ENCODE results near the gene GLT8D1. TPM values are rescaled to one million over a fixed set of nuclear protein-coding genes. Genes with fewer than 3 reads are reported as not detected.

GLT8D1 gene
- total and polyA plus RNA-seq, 2 experiments from 2014 or later: 30.0 to 40.8 TPM

GRCh38 chr3:52681596-52681995, 24.0 kb downstream of the GLT8D1 start (continued):
- TF ChIP-seq ZNF462 (CRISPR knock-in tag; IDR thresholded peaks at IDR 0.05) (no peak), ZNF331 (CRISPR knock-in tag; IDR thresholded peaks at IDR 0.05; ENCODE audit: low read depth) (no peak), JUNB (IDR thresholded peaks at IDR 0.05; ENCODE audit: unreplicated experiment) (no peak), STAT1 (IDR thresholded peaks at IDR 0.05; ENCODE audit: unreplicated experiment) (no peak), NANOG (IDR thresholded peaks at IDR 0.05; ENCODE audit: borderline replicate concordance) (no peak), EZH2phosphoT487 (IDR thresholded peaks at IDR 0.05; ENCODE audit: unreplicated experiment) (no peak)

- peaks cover 37% of the 10 kb centered on the region for H3K36me3 Mint-ChIP-seq (ENCODE audit: low read depth)
- no peaks in the 10 kb centered on the region for H3K9me3 Mint-ChIP-seq
- ATAC-seq (no peak), DNase-seq (ENCODE audit: low spot score) (no peak)
- H3K4me1 Mint-ChIP-seq: peaks cover 21% of the 10 kb centered on the region
- H2AFZ ChIP-seq: no peak overlapping the region
- no peak overlapping the region for H3K4me2 ChIP-seq
- H3K4me1 ChIP-seq (ENCODE audit: insufficient read depth): peaks cover 6% of the 10 kb centered on the region; the same call in 1 of the 2 replicates
- H3K27ac ChIP-seq (ENCODE audit: low read depth): no peak overlapping the region
- H3K27ac Mint-ChIP-seq: no peak overlapping the region
- no peaks in the 10 kb centered on the region for H3K9me2 ChIP-seq (ENCODE audit: insufficient read depth)
- H3F3A ChIP-seq (replicated peaks; ENCODE audit: low read depth): 0 out of 2 replicates have a peak, but pooled peaks cover 2% of the 10 kb centered on the region
- no peaks in the 10 kb centered on the region; the same call in none of the 2 replicates for H4K20me1 ChIP-seq (replicated peaks; ENCODE audit: insufficient read depth)
- H3K79me2 ChIP-seq (replicated peaks; ENCODE audit: insufficient read depth): peaks cover 50% of the 10 kb centered on the region
- H3K4me3 Mint-ChIP-seq: no peak overlapping the region
- H3K4me3 ChIP-seq: no peak overlapping the region
- peaks cover 2% of the 10 kb centered on the region for H3K27me3 Mint-ChIP-seq (ENCODE audit: insufficient read depth, low read depth, poor library complexity)
- no peaks in the 10 kb centered on the region for H3K27me3 ChIP-seq (ENCODE audit: insufficient read depth)
- peaks cover 24% of the 10 kb centered on the region for H3K36me3 ChIP-seq (ENCODE audit: insufficient read depth)
- TF ChIP-seq POLR2AphosphoS5 (IDR thresholded peaks at IDR 0.05; ENCODE audit: low read depth) (no peak), NANOG (IDR thresholded peaks at IDR 0.05; ENCODE audit: borderline replicate concordance) (no peak), ZNF114 (CRISPR knock-in tag; IDR thresholded peaks at IDR 0.05) (no peak), ZNF331 (CRISPR knock-in tag; IDR thresholded peaks at IDR 0.05; ENCODE audit: low read depth) (no peak), EZH2 (IDR thresholded peaks at IDR 0.05; ENCODE audit: low read depth, unreplicated experiment) (no peak), ETS1 (IDR thresholded peaks at IDR 0.05) (no peak), JUNB (IDR thresholded peaks at IDR 0.05; ENCODE audit: unreplicated experiment) (no peak), EZH2phosphoT487 (IDR thresholded peaks at IDR 0.05; ENCODE audit: unreplicated experiment) (no peak), CREB1 (CRISPR knock-in tag; IDR thresholded peaks at IDR 0.05; ENCODE audit: low read depth) (no peak), STAT1 (IDR thresholded peaks at IDR 0.05; ENCODE audit: unreplicated experiment) (no peak)
- TF ChIP-seq, protein P1, sequence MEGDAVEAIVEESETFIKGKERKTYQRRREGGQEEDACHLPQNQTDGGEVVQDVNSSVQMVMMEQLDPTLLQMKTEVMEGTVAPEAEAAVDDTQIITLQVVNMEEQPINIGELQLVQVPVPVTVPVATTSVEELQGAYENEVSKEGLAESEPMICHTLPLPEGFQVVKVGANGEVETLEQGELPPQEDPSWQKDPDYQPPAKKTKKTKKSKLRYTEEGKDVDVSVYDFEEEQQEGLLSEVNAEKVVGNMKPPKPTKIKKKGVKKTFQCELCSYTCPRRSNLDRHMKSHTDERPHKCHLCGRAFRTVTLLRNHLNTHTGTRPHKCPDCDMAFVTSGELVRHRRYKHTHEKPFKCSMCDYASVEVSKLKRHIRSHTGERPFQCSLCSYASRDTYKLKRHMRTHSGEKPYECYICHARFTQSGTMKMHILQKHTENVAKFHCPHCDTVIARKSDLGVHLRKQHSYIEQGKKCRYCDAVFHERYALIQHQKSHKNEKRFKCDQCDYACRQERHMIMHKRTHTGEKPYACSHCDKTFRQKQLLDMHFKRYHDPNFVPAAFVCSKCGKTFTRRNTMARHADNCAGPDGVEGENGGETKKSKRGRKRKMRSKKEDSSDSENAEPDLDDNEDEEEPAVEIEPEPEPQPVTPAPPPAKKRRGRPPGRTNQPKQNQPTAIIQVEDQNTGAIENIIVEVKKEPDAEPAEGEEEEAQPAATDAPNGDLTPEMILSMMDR (conservative IDR thresholded peaks at IDR 0.05; ENCODE audit: low read depth in 2 of 2): no peak
- TF ChIP-seq, protein P2, sequence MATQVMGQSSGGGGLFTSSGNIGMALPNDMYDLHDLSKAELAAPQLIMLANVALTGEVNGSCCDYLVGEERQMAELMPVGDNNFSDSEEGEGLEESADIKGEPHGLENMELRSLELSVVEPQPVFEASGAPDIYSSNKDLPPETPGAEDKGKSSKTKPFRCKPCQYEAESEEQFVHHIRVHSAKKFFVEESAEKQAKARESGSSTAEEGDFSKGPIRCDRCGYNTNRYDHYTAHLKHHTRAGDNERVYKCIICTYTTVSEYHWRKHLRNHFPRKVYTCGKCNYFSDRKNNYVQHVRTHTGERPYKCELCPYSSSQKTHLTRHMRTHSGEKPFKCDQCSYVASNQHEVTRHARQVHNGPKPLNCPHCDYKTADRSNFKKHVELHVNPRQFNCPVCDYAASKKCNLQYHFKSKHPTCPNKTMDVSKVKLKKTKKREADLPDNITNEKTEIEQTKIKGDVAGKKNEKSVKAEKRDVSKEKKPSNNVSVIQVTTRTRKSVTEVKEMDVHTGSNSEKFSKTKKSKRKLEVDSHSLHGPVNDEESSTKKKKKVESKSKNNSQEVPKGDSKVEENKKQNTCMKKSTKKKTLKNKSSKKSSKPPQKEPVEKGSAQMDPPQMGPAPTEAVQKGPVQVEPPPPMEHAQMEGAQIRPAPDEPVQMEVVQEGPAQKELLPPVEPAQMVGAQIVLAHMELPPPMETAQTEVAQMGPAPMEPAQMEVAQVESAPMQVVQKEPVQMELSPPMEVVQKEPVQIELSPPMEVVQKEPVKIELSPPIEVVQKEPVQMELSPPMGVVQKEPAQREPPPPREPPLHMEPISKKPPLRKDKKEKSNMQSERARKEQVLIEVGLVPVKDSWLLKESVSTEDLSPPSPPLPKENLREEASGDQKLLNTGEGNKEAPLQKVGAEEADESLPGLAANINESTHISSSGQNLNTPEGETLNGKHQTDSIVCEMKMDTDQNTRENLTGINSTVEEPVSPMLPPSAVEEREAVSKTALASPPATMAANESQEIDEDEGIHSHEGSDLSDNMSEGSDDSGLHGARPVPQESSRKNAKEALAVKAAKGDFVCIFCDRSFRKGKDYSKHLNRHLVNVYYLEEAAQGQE (IDR thresholded peaks at IDR 0.05; ENCODE audit: unreplicated experiment): no peak
These were observed 25.8 kb downstream of the GLT8D1 start for GRCh38 chr3:52679811-52680210.

Data from GM23338 (cell line).